Gastrocnemius medialis (tissue), 4 donors: Measurements from ENCODE around the gene GAB2. TPM values are rescaled to one million over a fixed set of nuclear protein-coding genes. Genes with fewer than 3 reads are reported as not detected.

Experiments
- ATAC-seq, 2 donors: fragments of 150-250 bp; one replicate each; pipeline ENCODE4 v1.9.1; 2016
- DNase-seq, 2 donors: peaks; one replicate each; pipeline ENCODE4 v3.0.0-alpha.2; 2019
- H3K27ac ChIP-seq, 4 donors: fragments of 200-600 bp; sonication (generic); 1 replicate in 1 of 4; 2 replicates in 3 of 4; pipeline ENCODE4 v1.5.1; 2016 to 2018; ENCODE audit warnings: mild to moderate bottlenecking in 2 of 4, moderate library complexity in 1 of 4
- H3K27me3 ChIP-seq, 3 donors: fragments of 200-600 bp; sonication (generic) in 2 of 3; 1 replicate in 1 of 3; 2 replicates in 2 of 3; pipeline versions ENCODE4 v1.5.1 to v1.6.0; 2016 to 2019; ENCODE audit warnings: mild to moderate bottlenecking in 1 of 3, moderate library complexity in 1 of 3
- H3K36me3 ChIP-seq, 2 donors: fragments of 200-600 bp; sonication (generic) in 1 of 2; one replicate each; pipeline ENCODE4 v1.5.1; 2017 to 2018
- H3K4me1 ChIP-seq, 2 donors: fragments of 200-600 bp; sonication (generic) in 1 of 2; one replicate each; pipeline ENCODE4 v1.5.1; 2016 to 2017; ENCODE audit warnings: mild to moderate bottlenecking in 2 of 2
- H3K4me3 ChIP-seq, 4 donors: fragments of 200-600 bp; sonication (generic) in 3 of 4; 1 replicate in 1 of 4; 2 replicates in 3 of 4; pipeline ENCODE4 v1.5.1; 2016 to 2019; ENCODE audit warnings: mild to moderate bottlenecking in 2 of 4
- H3K9me3 ChIP-seq, 3 donors: fragments of 200-600 bp; sonication (generic) in 2 of 3; 1 replicate in 1 of 3; 2 replicates in 2 of 3; pipeline ENCODE4 v1.5.1; 2016 to 2019
- POLR2A ChIP-seq, 2 donors: fragments of 450-650 bp; IDR thresholded peaks; one replicate each; pipeline ENCODE4 v1.6.1; 2017; ENCODE audit warnings: antibody characterized with exemption in 2 of 2, mild to moderate bottlenecking in 2 of 2, moderate library complexity in 2 of 2
- in situ Hi-C, 4 donors: fragments of 200-750 bp; cut with MboI; loops; one replicate each; pipeline versions ENCODE4 v1.15.0 to v1.8.0; 2017; ENCODE audit warnings: low sequenced_read_pairs in 4 of 4
- intact Hi-C: fragments of 100-400 bp; cut with DNase I; formaldehyde crosslinking; loops from one replicate; pipeline ENCODE4 v1.15.1; 2023; ENCODE audit warnings: low total_unique reads
- total RNA-seq, 4 donors: library from RNA; depleted of rRNA; stranded (reverse); fragments of >200 nt; gene quantifications; one replicate each; pipeline versions ENCODE4 v1.1.0 to v1.2.3, GENCODE V29; 2016
- TF ChIP-seq, protein P1 (sequence below), 5 experiments: fragments of 450-650 bp in 3 of 5; fragments of 200-600 bp in 2 of 5; sonication (generic) in 2 of 5; IDR thresholded peaks in 4 of 5; conservative IDR thresholded peaks in 1 of 5; 1 replicate in 4 of 5; 2 replicates in 1 of 5; pipeline ENCODE4 v1.5.1; 2016 to 2019; ENCODE audit warnings: antibody characterized with exemption in 5 of 5, mild to moderate bottlenecking in 3 of 5, moderate library complexity in 3 of 5

Gene GAB2
- total RNA-seq, 4 donors from 2014 or later = 4.9 to 68.0 (median 25.8) TPM

DNA sequence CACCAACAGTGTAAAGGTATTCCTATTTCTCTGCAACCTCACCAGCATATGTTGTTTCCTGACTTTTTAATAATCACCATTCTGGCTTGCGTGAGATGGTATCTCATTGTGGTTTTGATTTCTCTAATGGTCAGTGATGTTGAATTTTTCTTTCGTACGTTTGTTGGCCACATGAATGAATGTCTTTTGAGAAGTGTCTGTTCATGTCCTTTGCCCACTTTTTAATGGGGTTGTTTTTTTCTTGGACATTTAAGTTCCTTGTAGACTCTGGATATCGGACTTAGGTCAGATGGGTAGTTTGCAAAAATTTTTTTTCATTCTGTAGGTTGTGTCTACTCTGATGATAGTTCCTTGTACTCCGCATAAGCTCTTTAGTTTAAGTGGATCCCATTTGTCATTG lies 206.1 kb downstream of the GAB2 start:
- in situ Hi-C loops (loop anchor here in 1 of 4 donors (25.0 kb wide), 2 partner anchors 99 to 351 kb away; partner anchors contain the start of gene NARS2), intact Hi-C loops (no loop called here)
- Histone ChIP-seq H3K4me1 (peaks cover 11 to 16% of the 10 kb centered on the region in 2 donors), H3K36me3 (peaks cover 0 to 35% of the 10 kb centered on the region in 2 donors), H3K27me3 (no peaks in the 10 kb centered on the region), H3K9me3 (no peaks in the 10 kb centered on the region), H3K4me3 (no peak overlapping the region), H3K27ac (no peak overlapping the region)
- DNase-seq = no peak
- ATAC-seq = no peak
- TF ChIP-seq, protein P1, sequence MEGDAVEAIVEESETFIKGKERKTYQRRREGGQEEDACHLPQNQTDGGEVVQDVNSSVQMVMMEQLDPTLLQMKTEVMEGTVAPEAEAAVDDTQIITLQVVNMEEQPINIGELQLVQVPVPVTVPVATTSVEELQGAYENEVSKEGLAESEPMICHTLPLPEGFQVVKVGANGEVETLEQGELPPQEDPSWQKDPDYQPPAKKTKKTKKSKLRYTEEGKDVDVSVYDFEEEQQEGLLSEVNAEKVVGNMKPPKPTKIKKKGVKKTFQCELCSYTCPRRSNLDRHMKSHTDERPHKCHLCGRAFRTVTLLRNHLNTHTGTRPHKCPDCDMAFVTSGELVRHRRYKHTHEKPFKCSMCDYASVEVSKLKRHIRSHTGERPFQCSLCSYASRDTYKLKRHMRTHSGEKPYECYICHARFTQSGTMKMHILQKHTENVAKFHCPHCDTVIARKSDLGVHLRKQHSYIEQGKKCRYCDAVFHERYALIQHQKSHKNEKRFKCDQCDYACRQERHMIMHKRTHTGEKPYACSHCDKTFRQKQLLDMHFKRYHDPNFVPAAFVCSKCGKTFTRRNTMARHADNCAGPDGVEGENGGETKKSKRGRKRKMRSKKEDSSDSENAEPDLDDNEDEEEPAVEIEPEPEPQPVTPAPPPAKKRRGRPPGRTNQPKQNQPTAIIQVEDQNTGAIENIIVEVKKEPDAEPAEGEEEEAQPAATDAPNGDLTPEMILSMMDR (IDR thresholded peaks at IDR 0.05 in 4 of 5, conservative IDR thresholded peaks at IDR 0.05 in 1 of 5) = no peak

GRCh38 chr11:78210000-78210608 lies 207.5 kb downstream of the GAB2 start:
- Histone ChIP-seq H3K9me3 (no peaks in the 10 kb centered on the region), H3K36me3 (peaks cover 0 to 24% of the 10 kb centered on the region in 2 donors), H3K27me3 (no peaks in the 10 kb centered on the region), H3K27ac (no peak overlapping the region), H3K4me1 (peaks cover 11 to 16% of the 10 kb centered on the region in 2 donors), H3K4me3 (no peak overlapping the region)
- DNase-seq (no peak), ATAC-seq (no peak)
- in situ Hi-C loops = loop anchor here in 1 of 4 donors (25.0 kb wide), 2 partner anchors 98 to 352 kb away; partner anchors contain the start of gene NARS2
- TF ChIP-seq, protein P1 (IDR thresholded peaks at IDR 0.05 in 4 of 5, conservative IDR thresholded peaks at IDR 0.05 in 1 of 5) = no peak
- no peak for TF ChIP-seq POLR2A (IDR thresholded peaks at IDR 0.05)
- intact Hi-C loops = no loop called here

GRCh38 chr11:78209478-78209877 lies 208.1 kb downstream of the GAB2 start:
- DNase-seq (no peak), ATAC-seq (no peak)
- no peak overlapping the region for H3K27ac ChIP-seq
- no peaks in the 10 kb centered on the region for H3K27me3 ChIP-seq
- no peaks in the 10 kb centered on the region for H3K9me3 ChIP-seq
- H3K36me3 ChIP-seq = peaks cover 0 to 21% of the 10 kb centered on the region in 2 donors
- intact Hi-C loops (no loop called here), in situ Hi-C loops (loop anchor here in 1 of 4 donors (25.0 kb wide), 2 partner anchors 97 to 353 kb away; partner anchors contain the start of gene NARS2)
- no peak overlapping the region for H3K4me3 ChIP-seq
- TF ChIP-seq POLR2A (IDR thresholded peaks at IDR 0.05) = no peak
- TF ChIP-seq, protein P1 (IDR thresholded peaks at IDR 0.05 in 4 of 5, conservative IDR thresholded peaks at IDR 0.05 in 1 of 5) = no peak
- H3K4me1 ChIP-seq = peaks cover 11 to 16% of the 10 kb centered on the region in 2 donors

- in situ Hi-C loops (loop anchor here in 1 of 4 donors (25.0 kb wide), 2 partner anchors 96 to 354 kb away; partner anchors contain the start of gene NARS2), intact Hi-C loops (no loop called here)
- ATAC-seq (peak; percentile 97 to 98), DNase-seq (peak; percentile 52 to 69)
- H3K27ac ChIP-seq = peak overlapping the region; percentile 74 to 88 (median 84)
- no peaks in the 10 kb centered on the region for H3K9me3 ChIP-seq
- H3K4me3 ChIP-seq = no peak overlapping the region
- H3K4me1 ChIP-seq = peaks cover 11 to 16% of the 10 kb centered on the region in 2 donors
- peaks cover 0 to 21% of the 10 kb centered on the region in 2 donors for H3K36me3 ChIP-seq
- TF ChIP-seq, protein P1 (IDR thresholded peaks at IDR 0.05 in 4 of 5, conservative IDR thresholded peaks at IDR 0.05 in 1 of 5) = no peak
- peak in 1 of 2 donors; percentile 54 for TF ChIP-seq POLR2A (IDR thresholded peaks at IDR 0.05)
- no peaks in the 10 kb centered on the region for H3K27me3 ChIP-seq
Measured at GRCh38 chr11:78208257-78209165, 209.1 kb downstream of the GAB2 start.
